Adrenal gland (tissue), 12 donors: ENCODE data around the gene GPC5. TPM values are rescaled to one million over a fixed set of nuclear protein-coding genes. Genes with fewer than 3 reads are reported as not detected.
A peak's percentile ranks its signal among the peaks of the same experiment; 100 is the strongest.

Source experiments
- DNase-seq, 7 donors: peaks; one replicate each; pipeline ENCODE4 v3.0.0-alpha.2; 2019 to 2020
- H3K27ac ChIP-seq, 5 donors: fragments of 200-600 bp; sonication (generic) in 4 of 5; 1 replicate in 3 of 5; 2 replicates in 2 of 5; pipeline versions ENCODE4 v1.5.1 to v1.8.0; 2016 to 2020; ENCODE audit warnings: mild to moderate bottlenecking in 1 of 5
- H3K27me3 ChIP-seq: fragments of 200-600 bp; 2 replicates; pipeline ENCODE4 v1.8.0; 2021
- H3K36me3 ChIP-seq, 2 donors: fragments of 200-600 bp; replicated peaks in 1 of 2; 1 replicate in 1 of 2; 2 replicates in 1 of 2; pipeline versions ENCODE4 v1.5.1 to v1.8.0; 2018 to 2022
- H3K4me1 ChIP-seq, 2 donors: fragments of 200-600 bp; replicated peaks in 1 of 2; 1 replicate in 1 of 2; 2 replicates in 1 of 2; pipeline versions ENCODE4 v1.5.1 to v1.8.0; 2018 to 2021
- H3K4me3 ChIP-seq, 4 donors: fragments of 200-600 bp; sonication (generic) in 3 of 4; one replicate each; pipeline ENCODE4 v1.5.1; 2016 to 2018
- H3K9me3 ChIP-seq, 3 donors: fragments of 200-600 bp; sonication (generic) in 1 of 3; replicated peaks in 1 of 3; 1 replicate in 2 of 3; 2 replicates in 1 of 3; pipeline versions ENCODE4 v1.5.1 to v1.8.0; 2016 to 2021
- POLR2A ChIP-seq, 2 donors: fragments of 450-650 bp; IDR thresholded peaks; one replicate each; pipeline ENCODE4 v1.6.1; 2017; ENCODE audit warnings: antibody characterized with exemption in 2 of 2, mild to moderate bottlenecking in 2 of 2, moderate library complexity in 1 of 2
- WGBS, 4 donors: extraction: QIAGEN DNeasy Blood & Tissue Kit in 2 of 4; methylation state at CpG; one replicate each; pipeline versions ENCODE4 v1.1.5 to v1.1.7; 2013 to 2017; 5-methylcytosine and 5-hydroxymethylcytosine counted together
- intact Hi-C, 2 donors: fragments of 100-400 bp; cut with DNase I; formaldehyde crosslinking; loops; one replicate each; pipeline versions ENCODE4 v1.14.1 to v1.15.0; 2022 to 2023
- polyA plus RNA-seq, 3 donors: library from polyadenylated mRNA; stranded (reverse); fragments of 200-250 nt in 2 of 3; fragments of 350-450 nt in 1 of 3; fragmentation: Illumina TruSeq in 1 of 3; extraction: RNeasy Lipid Tissue Mini Kit (QIAGEN cat#74804) in 1 of 3; gene quantifications; one replicate each; pipeline ENCODE4 v1.2.3, GENCODE V29; 2013 to 2014
- total RNA-seq, 9 donors: library from RNA; depleted of rRNA in 4 of 9; stranded (reverse); fragments of >200 nt in 4 of 9; fragments of 120-200 nt in 1 of 9; fragmentation: NEBNext Ultra II Directional in 1 of 9; extraction: Animal tissue kit (Norgen Biotek cat#: 25700) in 1 of 9; gene quantifications; one replicate each; pipeline versions ENCODE4 v1.1.0 to v1.2.4, GENCODE V29; 2013 to 2023
- TF ChIP-seq, protein P1 (sequence below), 6 experiments: fragments of 450-650 bp in 4 of 6; fragments of 200-600 bp in 2 of 6; sonication (generic) in 1 of 6; IDR thresholded peaks; 1 replicate in 5 of 6; 2 replicates in 1 of 6; pipeline versions ENCODE4 v1.5.1 to v1.8.0; 2016 to 2021; ENCODE audit warnings: antibody characterized with exemption in 6 of 6, mild to moderate bottlenecking in 2 of 6, moderate library complexity in 1 of 6
- donor health status: healthy with polysubstance abuse.
- donor health status: Bipolar disorder and iron deficiency.
- donor health status: DM: yes; HTN: yes; CAD: no.
- donor health status: DM: no; HTN: no; CAD: no.
- donor health status: DM: no; HTN: no; CAD: no.
- donor health status: DM: yes; HTN: yes; CAD: no.

GPC5 gene
- total and polyA plus RNA-seq, 12 donors = 0.24 to 7.7 (median 2.1) TPM; not detected in 4

- Histone ChIP-seq H3K36me3 (no peaks in the 10 kb centered on the region), H3K4me1 (no peaks in the 10 kb centered on the region), H3K9me3 (no peaks in the 10 kb centered on the region), H3K4me3 (no peak overlapping the region), H3K27me3 (peaks cover 7% of the 10 kb centered on the region), H3K27ac (no peak overlapping the region)
- intact Hi-C loops = no loop called here
- no peak for TF ChIP-seq POLR2A (IDR thresholded peaks at IDR 0.05)
- TF ChIP-seq, protein P1, sequence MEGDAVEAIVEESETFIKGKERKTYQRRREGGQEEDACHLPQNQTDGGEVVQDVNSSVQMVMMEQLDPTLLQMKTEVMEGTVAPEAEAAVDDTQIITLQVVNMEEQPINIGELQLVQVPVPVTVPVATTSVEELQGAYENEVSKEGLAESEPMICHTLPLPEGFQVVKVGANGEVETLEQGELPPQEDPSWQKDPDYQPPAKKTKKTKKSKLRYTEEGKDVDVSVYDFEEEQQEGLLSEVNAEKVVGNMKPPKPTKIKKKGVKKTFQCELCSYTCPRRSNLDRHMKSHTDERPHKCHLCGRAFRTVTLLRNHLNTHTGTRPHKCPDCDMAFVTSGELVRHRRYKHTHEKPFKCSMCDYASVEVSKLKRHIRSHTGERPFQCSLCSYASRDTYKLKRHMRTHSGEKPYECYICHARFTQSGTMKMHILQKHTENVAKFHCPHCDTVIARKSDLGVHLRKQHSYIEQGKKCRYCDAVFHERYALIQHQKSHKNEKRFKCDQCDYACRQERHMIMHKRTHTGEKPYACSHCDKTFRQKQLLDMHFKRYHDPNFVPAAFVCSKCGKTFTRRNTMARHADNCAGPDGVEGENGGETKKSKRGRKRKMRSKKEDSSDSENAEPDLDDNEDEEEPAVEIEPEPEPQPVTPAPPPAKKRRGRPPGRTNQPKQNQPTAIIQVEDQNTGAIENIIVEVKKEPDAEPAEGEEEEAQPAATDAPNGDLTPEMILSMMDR (IDR thresholded peaks at IDR 0.05) = no peak
- WGBS, 4 donors = 56 to 75% (median 67%) methylated on average over 4 of the region's 4 CpGs
- no peak for DNase-seq
Measured at GRCh38 chr13:91762957-91763356, 364.5 kb downstream of the GPC5 start.

DNA sequence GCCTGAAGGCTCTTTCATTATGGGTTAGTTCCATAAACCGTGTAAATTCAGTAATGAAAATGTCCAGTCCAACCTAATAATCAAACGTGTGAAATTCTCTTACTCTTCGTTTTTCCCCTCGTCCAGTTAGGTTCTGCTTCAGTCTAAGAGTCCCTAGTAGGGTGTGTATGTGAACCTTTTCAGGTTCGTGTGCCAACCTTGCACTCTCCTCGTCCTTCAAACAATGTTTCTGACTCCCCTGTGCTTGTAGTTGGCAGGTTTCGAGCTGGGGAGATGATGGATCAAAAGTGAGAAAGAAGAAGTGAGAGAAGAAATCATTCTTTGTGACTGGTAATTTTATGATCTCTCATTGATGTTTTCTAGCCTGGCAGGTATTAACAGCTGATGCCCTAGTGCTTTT, 366.1 kb downstream of the GPC5 start:
- Histone ChIP-seq H3K36me3 (no peaks in the 10 kb centered on the region), H3K4me1 (no peaks in the 10 kb centered on the region), H3K9me3 (no peaks in the 10 kb centered on the region), H3K27me3 (peaks cover 7% of the 10 kb centered on the region), H3K27ac (no peak overlapping the region), H3K4me3 (no peak overlapping the region)
- WGBS, 4 donors = 62 to 82% (median 76%) methylated on average over 7 of the region's 7 CpGs
- no peak for DNase-seq
- TF ChIP-seq, protein P1 (IDR thresholded peaks at IDR 0.05) = no peak
- no peak for TF ChIP-seq POLR2A (IDR thresholded peaks at IDR 0.05)
- intact Hi-C loops = no loop called here

- DNase-seq = peak in 1 of 7 donors; percentile 7
- H3K4me1 ChIP-seq = no peaks in the 10 kb centered on the region
- 22 to 31% (median 27%) methylated on average over 4 of the region's 4 CpGs for WGBS, 4 donors
- intact Hi-C loops = no loop called here
- no peak for TF ChIP-seq POLR2A (IDR thresholded peaks at IDR 0.05)
- TF ChIP-seq, protein P1 (IDR thresholded peaks at IDR 0.05) = no peak
- no peaks in the 10 kb centered on the region for H3K36me3 ChIP-seq
- no peak overlapping the region for H3K4me3 ChIP-seq
- H3K9me3 ChIP-seq = no peaks in the 10 kb centered on the region
- H3K27ac ChIP-seq = no peak overlapping the region
- peaks cover 7% of the 10 kb centered on the region for H3K27me3 ChIP-seq
Measured at GRCh38 chr13:91767651-91768050, 369.2 kb downstream of the GPC5 start.

DNA sequence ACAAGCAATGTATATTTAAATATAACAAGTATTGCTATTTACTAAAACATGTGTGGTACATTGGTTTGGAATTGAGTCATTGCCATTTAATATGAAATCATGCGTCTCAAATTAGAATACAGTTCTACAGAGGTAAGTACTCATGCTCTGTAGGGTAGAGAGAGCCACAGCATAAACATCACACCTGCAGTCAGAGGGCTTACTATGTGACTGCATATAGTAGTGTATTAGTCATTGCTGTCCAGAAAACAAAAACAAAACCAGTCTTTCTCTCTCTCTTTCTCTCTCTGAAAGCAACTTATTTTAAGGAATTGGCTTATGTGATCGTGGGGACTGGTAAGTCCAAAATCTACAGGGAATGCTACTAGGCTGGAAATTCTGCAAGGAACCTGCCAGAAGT, 370.3 kb downstream of the GPC5 start:
- DNase-seq = no peak
- Histone ChIP-seq H3K27me3 (peaks cover 7% of the 10 kb centered on the region), H3K27ac (no peak overlapping the region), H3K9me3 (no peaks in the 10 kb centered on the region), H3K36me3 (no peaks in the 10 kb centered on the region), H3K4me3 (no peak overlapping the region), H3K4me1 (no peaks in the 10 kb centered on the region)
- 90 to 100% (median 92%) methylated on average over 2 of the region's 2 CpGs for WGBS, 4 donors
- TF ChIP-seq POLR2A (IDR thresholded peaks at IDR 0.05) = no peak
- TF ChIP-seq, protein P1 (IDR thresholded peaks at IDR 0.05) = no peak
- intact Hi-C loops = no loop called here
